ENCODE measurements around the gene VWF.
"Not testable (repeated sequence)": the region's sequence is repeated elsewhere in the genome, so short reads cannot be mapped to it uniquely, and the experiment has no call there.

VWF gene

GRCh38 chr12:6034596-6034995 is 89.9 kb downstream of the VWF start:
- H3K4me3 Mint-ChIP-seq, result no peak overlapping the region

DNA sequence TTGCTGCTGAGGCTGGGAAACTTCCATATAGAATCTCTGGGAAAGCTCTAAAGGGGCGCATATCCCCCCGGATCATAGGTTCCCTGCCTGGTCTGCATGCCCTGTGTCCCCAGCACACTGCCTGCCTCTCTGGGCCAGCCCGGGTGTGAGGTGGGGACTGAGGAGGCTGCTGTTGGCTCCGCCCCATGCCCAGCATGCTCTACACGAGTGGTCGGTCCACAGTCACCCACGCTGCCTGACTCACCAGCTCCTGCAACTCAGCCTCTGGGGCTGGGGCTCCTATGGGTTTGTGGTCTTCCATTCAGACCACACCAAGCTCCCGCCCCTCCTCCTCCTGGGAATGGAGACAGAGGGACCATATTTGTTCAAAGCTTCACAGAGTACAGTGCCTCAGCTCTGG is 90.9 kb downstream of the VWF start:
- H3K4me3 Mint-ChIP-seq, result no peak overlapping the region
- no peak overlapping the region for H3K27ac Mint-ChIP-seq
- H3K4me1 Mint-ChIP-seq (ENCODE audit: low read depth), result no peaks in the 10 kb centered on the region
- no peaks in the 10 kb centered on the region for H3K36me3 Mint-ChIP-seq
- no peaks in the 10 kb centered on the region for H3K9me3 Mint-ChIP-seq (ENCODE audit: low read depth)
- H3K27me3 Mint-ChIP-seq, result no peaks in the 10 kb centered on the region

More at GRCh38 chr12:6034596-6034995, 89.9 kb downstream of the VWF start:
- no peaks in the 10 kb centered on the region for H3K4me1 Mint-ChIP-seq (ENCODE audit: low read depth)
- H3K9me3 Mint-ChIP-seq (ENCODE audit: low read depth), result no peaks in the 10 kb centered on the region
- H3K36me3 Mint-ChIP-seq, result no peaks in the 10 kb centered on the region
- H3K27me3 Mint-ChIP-seq, result no peaks in the 10 kb centered on the region
- H3K27ac Mint-ChIP-seq, result no peak overlapping the region

DNA sequence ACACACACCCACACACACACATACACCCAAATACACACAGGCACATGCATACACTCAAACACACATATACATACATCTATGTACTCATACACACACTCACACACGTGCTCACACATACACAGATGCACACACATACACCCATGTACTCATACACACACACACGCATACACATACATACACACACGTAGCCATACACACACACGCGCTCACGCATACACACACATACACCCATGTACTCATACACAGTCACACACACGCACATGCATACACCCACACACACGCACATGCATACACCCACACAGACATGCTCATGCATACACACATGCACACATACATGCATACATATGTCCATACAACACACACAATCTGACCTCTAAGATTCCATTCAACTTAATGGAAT is 91.7 kb downstream of the VWF start:
- Mint-ChIP-seq H3K27ac (no peak overlapping the region), H3K4me3 (no peak overlapping the region), H3K27me3 (no peaks in the 10 kb centered on the region)

GRCh38 chr12:6031001-6031400 is 93.5 kb downstream of the VWF start:
- no peaks in the 10 kb centered on the region for H3K4me1 Mint-ChIP-seq (ENCODE audit: low read depth)
- H3K9me3 Mint-ChIP-seq (ENCODE audit: low read depth), result peaks cover 5% of the 10 kb centered on the region
- no peaks in the 10 kb centered on the region for H3K36me3 Mint-ChIP-seq
- no peak overlapping the region for H3K27ac Mint-ChIP-seq
- no peak overlapping the region for H3K4me3 Mint-ChIP-seq
- H3K27me3 Mint-ChIP-seq, result no peaks in the 10 kb centered on the region

More for the DNA sequence above, 91.7 kb downstream of the VWF start:
- Mint-ChIP-seq H3K4me1 (ENCODE audit: low read depth) (no peaks in the 10 kb centered on the region), H3K9me3 (ENCODE audit: low read depth) (no peaks in the 10 kb centered on the region), H3K36me3 (no peaks in the 10 kb centered on the region)

- no peaks in the 10 kb centered on the region for H3K27me3 Mint-ChIP-seq
- H3K36me3 Mint-ChIP-seq, result no peaks in the 10 kb centered on the region
- H3K4me1 Mint-ChIP-seq (ENCODE audit: low read depth), result no peaks in the 10 kb centered on the region
- H3K9me3 Mint-ChIP-seq (ENCODE audit: low read depth), result peaks cover 5% of the 10 kb centered on the region
- H3K4me3 Mint-ChIP-seq, result no peak overlapping the region
- H3K27ac Mint-ChIP-seq, result no peak overlapping the region
Measured at GRCh38 chr12:6030081-6030480, 94.4 kb downstream of the VWF start.

- Mint-ChIP-seq H3K27ac (no peak overlapping the region), H3K4me3 (no peak overlapping the region), H3K9me3 (ENCODE audit: low read depth) (peaks cover 5% of the 10 kb centered on the region), H3K4me1 (ENCODE audit: low read depth) (no peaks in the 10 kb centered on the region), H3K27me3 (no peaks in the 10 kb centered on the region), H3K36me3 (no peaks in the 10 kb centered on the region)
Measured at GRCh38 chr12:6029401-6029800, 95.1 kb downstream of the VWF start.

DNA sequence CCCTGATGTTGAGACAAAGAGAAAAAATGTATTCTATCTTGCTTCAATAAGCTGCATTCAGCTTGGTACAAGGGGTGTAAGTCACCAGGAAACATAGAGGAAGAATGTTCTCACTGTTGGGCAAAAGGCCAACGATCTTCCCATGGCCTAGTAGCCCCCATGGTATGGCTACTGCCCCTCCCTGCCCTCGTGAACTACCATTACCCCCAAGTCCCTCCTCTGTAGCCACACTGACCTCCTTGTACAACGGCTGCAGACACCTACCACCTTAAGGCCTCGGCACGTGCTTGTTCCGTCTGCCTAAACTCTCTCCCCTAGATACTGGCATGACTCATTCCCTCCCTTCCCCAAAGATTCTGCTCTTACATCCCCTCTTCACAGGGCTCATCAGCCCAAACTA is 97.5 kb downstream of the VWF start:
- H3K27ac Mint-ChIP-seq, result no peak overlapping the region
- H3K4me3 Mint-ChIP-seq, result no peak overlapping the region
- no peaks in the 10 kb centered on the region for H3K36me3 Mint-ChIP-seq
- H3K4me1 Mint-ChIP-seq (ENCODE audit: low read depth), result no peaks in the 10 kb centered on the region
- H3K9me3 Mint-ChIP-seq (ENCODE audit: low read depth), result peaks cover 5% of the 10 kb centered on the region
- H3K27me3 Mint-ChIP-seq, result no peaks in the 10 kb centered on the region

GRCh38 chr12:6025703-6026298 is 98.7 kb downstream of the VWF start:
- H3K27me3 Mint-ChIP-seq; H3K36me3 Mint-ChIP-seq; H3K9me3 Mint-ChIP-seq (ENCODE audit: low read depth); H3K4me1 Mint-ChIP-seq (ENCODE audit: low read depth); H3K4me3 Mint-ChIP-seq; H3K27ac Mint-ChIP-seq: not testable (repeated sequence)

- not testable (repeated sequence) for H3K36me3 Mint-ChIP-seq; H3K9me3 Mint-ChIP-seq (ENCODE audit: low read depth); H3K27ac Mint-ChIP-seq; H3K4me3 Mint-ChIP-seq; H3K4me1 Mint-ChIP-seq (ENCODE audit: low read depth); H3K27me3 Mint-ChIP-seq
Measured at GRCh38 chr12:6024066-6024465, 100.4 kb downstream of the VWF start.

- Mint-ChIP-seq H3K27ac (no peak overlapping the region), H3K4me3 (no peak overlapping the region), H3K9me3 (ENCODE audit: low read depth) (no peaks in the 10 kb centered on the region), H3K4me1 (ENCODE audit: low read depth) (no peaks in the 10 kb centered on the region), H3K27me3 (peaks cover 3% of the 10 kb centered on the region), H3K36me3 (no peaks in the 10 kb centered on the region)
Measured at GRCh38 chr12:6020930-6021329, 103.5 kb downstream of the VWF start.

- not testable (repeated sequence) for H3K27ac Mint-ChIP-seq; H3K4me1 Mint-ChIP-seq (ENCODE audit: low read depth); H3K4me3 Mint-ChIP-seq; H3K9me3 Mint-ChIP-seq (ENCODE audit: low read depth); H3K36me3 Mint-ChIP-seq; H3K27me3 Mint-ChIP-seq
Measured at GRCh38 chr12:6020511-6020910, 104.0 kb downstream of the VWF start.

- not testable (repeated sequence) for H3K27ac Mint-ChIP-seq; H3K27me3 Mint-ChIP-seq; H3K4me3 Mint-ChIP-seq; H3K4me1 Mint-ChIP-seq (ENCODE audit: low read depth); H3K9me3 Mint-ChIP-seq (ENCODE audit: low read depth); H3K36me3 Mint-ChIP-seq
Measured at GRCh38 chr12:6019256-6019655, 105.2 kb downstream of the VWF start.

- H3K36me3 Mint-ChIP-seq, result no peaks in the 10 kb centered on the region
- H3K4me1 Mint-ChIP-seq (ENCODE audit: low read depth), result no peaks in the 10 kb centered on the region
- no peak overlapping the region for H3K4me3 Mint-ChIP-seq
- H3K9me3 Mint-ChIP-seq (ENCODE audit: low read depth), result no peaks in the 10 kb centered on the region
- H3K27me3 Mint-ChIP-seq, result peaks cover 5% of the 10 kb centered on the region
- no peak overlapping the region for H3K27ac Mint-ChIP-seq
Measured at GRCh38 chr12:6018265-6018664, 106.2 kb downstream of the VWF start.

DNA sequence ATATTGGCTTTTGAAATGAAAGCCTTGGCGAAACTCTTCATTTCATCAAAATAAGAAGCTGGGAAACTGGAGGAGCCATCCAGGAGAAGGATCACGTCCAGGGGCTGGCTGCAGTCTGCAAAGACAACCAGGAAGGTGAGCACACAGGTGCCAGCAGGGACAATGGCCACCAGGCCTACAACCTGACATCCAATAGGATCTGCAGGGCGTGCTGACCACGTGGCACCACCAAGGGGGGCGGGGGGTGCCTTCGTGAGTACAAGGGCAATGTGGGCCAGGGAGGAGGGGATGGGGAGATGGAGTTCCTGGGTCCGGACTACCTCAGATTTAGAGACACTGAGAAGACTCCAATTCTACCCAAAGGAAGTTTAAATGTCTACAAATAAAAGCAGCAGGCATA is 107.7 kb downstream of the VWF start:
- H3K9me3 Mint-ChIP-seq (ENCODE audit: low read depth), result no peaks in the 10 kb centered on the region
- no peak overlapping the region for H3K27ac Mint-ChIP-seq
- H3K4me1 Mint-ChIP-seq (ENCODE audit: low read depth), result no peaks in the 10 kb centered on the region
- H3K4me3 Mint-ChIP-seq, result no peak overlapping the region
- H3K36me3 Mint-ChIP-seq, result no peaks in the 10 kb centered on the region
- peaks cover 5% of the 10 kb centered on the region for H3K27me3 Mint-ChIP-seq

GRCh38 chr12:6016004-6016403 is 108.5 kb downstream of the VWF start:
- not testable (repeated sequence) for H3K9me3 Mint-ChIP-seq (ENCODE audit: low read depth); H3K27me3 Mint-ChIP-seq; H3K36me3 Mint-ChIP-seq; H3K4me1 Mint-ChIP-seq (ENCODE audit: low read depth); H3K4me3 Mint-ChIP-seq; H3K27ac Mint-ChIP-seq

GRCh38 chr12:6015271-6015670 is 109.2 kb downstream of the VWF start:
- H3K27ac Mint-ChIP-seq; H3K9me3 Mint-ChIP-seq (ENCODE audit: low read depth); H3K36me3 Mint-ChIP-seq; H3K4me3 Mint-ChIP-seq; H3K4me1 Mint-ChIP-seq (ENCODE audit: low read depth); H3K27me3 Mint-ChIP-seq: not testable (repeated sequence)

Data from activated naive CD8-positive, alpha-beta T cell (primary cell).